Gastroesophageal sphincter (tissue), 4 donors: ENCODE results near the gene KLHL1. TPM values are rescaled to one million over a fixed set of nuclear protein-coding genes. Genes with fewer than 3 reads are reported as not detected.
"Not testable (repeated sequence)": the region's sequence is repeated elsewhere in the genome, so short reads cannot be mapped to it uniquely, and the experiment has no call there.

Experiments
- ATAC-seq: fragments of 150-250 bp; one replicate; pipeline ENCODE4 v1.9.1; 2016; ENCODE audit warnings: mild to moderate bottlenecking, moderate library complexity
- H3K27ac ChIP-seq, 4 donors: fragments of 200-600 bp; sonication (generic) in 3 of 4; 1 replicate in 3 of 4; 2 replicates in 1 of 4; pipeline ENCODE4 v1.5.1; 2016 to 2019
- H3K27me3 ChIP-seq: fragments of 200-600 bp; sonication (generic); one replicate; pipeline ENCODE4 v1.5.1; 2019
- H3K36me3 ChIP-seq, 2 donors: fragments of 200-600 bp; sonication (generic); one replicate each; pipeline ENCODE4 v1.5.1; 2019; ENCODE audit warnings: control low read depth in 1 of 2
- H3K4me1 ChIP-seq, 3 donors: fragments of 200-600 bp; sonication (generic); 1 replicate in 2 of 3; 2 replicates in 1 of 3; pipeline ENCODE4 v1.5.1; 2016 to 2019; ENCODE audit warnings: control low read depth in 2 of 3
- H3K4me3 ChIP-seq, 2 donors: fragments of 200-600 bp; sonication (generic); one replicate each; pipeline ENCODE4 v1.5.1; 2019; ENCODE audit warnings: mild to moderate bottlenecking in 1 of 2, moderate library complexity in 1 of 2
- H3K9me3 ChIP-seq, 3 donors: fragments of 200-600 bp; sonication (generic); one replicate each; pipeline ENCODE4 v1.5.1; 2017 to 2019; ENCODE audit warnings: control low read depth in 2 of 3
- EP300 ChIP-seq: sonication (generic); formaldehyde crosslinking; IDR thresholded peaks from one replicate; pipeline ENCODE4 v1.6.1; 2017; ENCODE audit warnings: antibody characterized with exemption, mild to moderate bottlenecking
- POLR2A ChIP-seq, 2 donors: fragments of 450-650 bp; IDR thresholded peaks; one replicate each; pipeline ENCODE4 v1.6.1; 2017; ENCODE audit warnings: antibody characterized with exemption in 2 of 2, mild to moderate bottlenecking in 2 of 2, moderate library complexity in 1 of 2
- POLR2AphosphoS5 ChIP-seq: sonication (generic); formaldehyde crosslinking; IDR thresholded peaks from one replicate; pipeline ENCODE4 v1.6.1; 2017; ENCODE audit warnings: antibody characterized with exemption
- WGBS, 2 donors: methylation state at CpG; one replicate each; pipeline ENCODE4 v1.1.5; 2018; ENCODE audit warnings: low coverage in 1 of 2; 5-methylcytosine and 5-hydroxymethylcytosine counted together
- total RNA-seq, 4 donors: library from RNA; depleted of rRNA; stranded (reverse); fragments of >200 nt; gene quantifications; one replicate each; pipeline ENCODE4 v1.1.0, GENCODE V29; 2016
- TF ChIP-seq, protein P1 (sequence below), 4 experiments: fragments of 200-600 bp in 2 of 4; fragments of 450-650 bp in 2 of 4; sonication (generic) in 1 of 4; IDR thresholded peaks; one replicate each; pipeline ENCODE4 v1.5.1; 2017 to 2019; ENCODE audit warnings: antibody characterized with exemption in 4 of 4, mild to moderate bottlenecking in 2 of 4, moderate library complexity in 2 of 4

The KLHL1 gene
- under 1 TPM in 1 of 4 donors, not detected in 3; 0.13 TPM for total RNA-seq

- H3K27me3 ChIP-seq: peaks cover 20% of the 10 kb centered on the region
- TF ChIP-seq, protein P1, sequence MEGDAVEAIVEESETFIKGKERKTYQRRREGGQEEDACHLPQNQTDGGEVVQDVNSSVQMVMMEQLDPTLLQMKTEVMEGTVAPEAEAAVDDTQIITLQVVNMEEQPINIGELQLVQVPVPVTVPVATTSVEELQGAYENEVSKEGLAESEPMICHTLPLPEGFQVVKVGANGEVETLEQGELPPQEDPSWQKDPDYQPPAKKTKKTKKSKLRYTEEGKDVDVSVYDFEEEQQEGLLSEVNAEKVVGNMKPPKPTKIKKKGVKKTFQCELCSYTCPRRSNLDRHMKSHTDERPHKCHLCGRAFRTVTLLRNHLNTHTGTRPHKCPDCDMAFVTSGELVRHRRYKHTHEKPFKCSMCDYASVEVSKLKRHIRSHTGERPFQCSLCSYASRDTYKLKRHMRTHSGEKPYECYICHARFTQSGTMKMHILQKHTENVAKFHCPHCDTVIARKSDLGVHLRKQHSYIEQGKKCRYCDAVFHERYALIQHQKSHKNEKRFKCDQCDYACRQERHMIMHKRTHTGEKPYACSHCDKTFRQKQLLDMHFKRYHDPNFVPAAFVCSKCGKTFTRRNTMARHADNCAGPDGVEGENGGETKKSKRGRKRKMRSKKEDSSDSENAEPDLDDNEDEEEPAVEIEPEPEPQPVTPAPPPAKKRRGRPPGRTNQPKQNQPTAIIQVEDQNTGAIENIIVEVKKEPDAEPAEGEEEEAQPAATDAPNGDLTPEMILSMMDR (IDR thresholded peaks at IDR 0.05): no peak
- no peak for TF ChIP-seq POLR2A (IDR thresholded peaks at IDR 0.05)
- TF ChIP-seq POLR2AphosphoS5: no peak
- no peak for TF ChIP-seq EP300
- 56 to 63% methylated on average over 16 to 18 of the region's 18 CpGs for WGBS, 2 donors
- no peaks in the 10 kb centered on the region for H3K9me3 ChIP-seq
- H3K4me3 ChIP-seq: no peak within 1 kb of the TSS
- H3K4me1 ChIP-seq: no peaks in the 10 kb centered on the region
- no peaks in the 10 kb centered on the region for H3K36me3 ChIP-seq
- no peak for ATAC-seq
- no peak within 1 kb of the TSS for H3K27ac ChIP-seq
Measured at GRCh38 chr13:70108356-70109105, at the start of gene KLHL1. TSS of gene KLHL1 (minus strand) at chr13:70108452. CDS start at chr13:70107699, 753 bp downstream.

- not testable (repeated sequence) for ATAC-seq, H3K27ac ChIP-seq, H3K27me3 ChIP-seq, H3K4me1 ChIP-seq, H3K9me3 ChIP-seq, H3K36me3 ChIP-seq, H3K4me3 ChIP-seq
- 80 to 95% methylated on average over 1 to 8 of the region's 12 CpGs for WGBS, 2 donors
Measured at GRCh38 chr13:70142658-70143057, 34.4 kb upstream of the KLHL1 start.

DNA sequence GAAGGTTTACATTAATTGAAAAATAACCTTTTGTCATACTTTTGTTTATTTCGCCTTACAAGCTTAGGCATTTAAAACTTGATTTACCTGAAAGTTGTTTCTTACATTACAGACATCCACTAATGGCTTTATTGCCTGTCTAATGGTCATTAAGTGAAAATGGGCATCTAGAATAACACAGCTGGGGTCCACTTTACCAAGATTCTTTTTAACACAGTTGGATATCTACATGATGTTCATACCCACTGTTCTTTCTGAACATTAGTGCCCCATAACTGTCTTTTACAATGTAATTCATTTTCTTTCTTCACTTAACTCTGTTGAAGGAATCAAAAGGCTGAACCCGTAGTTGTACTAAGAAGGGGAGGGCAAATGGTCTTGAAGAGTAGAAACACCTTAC, 19.8 kb upstream of the KLHL1 start:
- no peak for ATAC-seq
- H3K27ac ChIP-seq: no peak overlapping the region
- TF ChIP-seq POLR2AphosphoS5: no peak
- TF ChIP-seq, protein P1 (IDR thresholded peaks at IDR 0.05): no peak
- no peak for TF ChIP-seq EP300
- no peak for TF ChIP-seq POLR2A (IDR thresholded peaks at IDR 0.05)
- no peaks in the 10 kb centered on the region for H3K9me3 ChIP-seq
- WGBS, 2 donors: 52 to 91% methylated on average over 2 of the region's 2 CpGs
- no peaks in the 10 kb centered on the region for H3K36me3 ChIP-seq
- no peaks in the 10 kb centered on the region for H3K4me1 ChIP-seq
- H3K4me3 ChIP-seq: no peak overlapping the region
- H3K27me3 ChIP-seq: no peaks in the 10 kb centered on the region

GRCh38 chr13:70125693-70126092, 17.4 kb upstream of the KLHL1 start:
- H3K4me3 ChIP-seq: no peak overlapping the region
- no peaks in the 10 kb centered on the region for H3K27me3 ChIP-seq
- ATAC-seq: no peak
- TF ChIP-seq POLR2AphosphoS5 (no peak), POLR2A (IDR thresholded peaks at IDR 0.05) (no peak), EP300 (no peak)
- TF ChIP-seq, protein P1 (IDR thresholded peaks at IDR 0.05): no peak
- no peaks in the 10 kb centered on the region for H3K4me1 ChIP-seq
- no peaks in the 10 kb centered on the region for H3K36me3 ChIP-seq
- 88 to 92% methylated on average over 2 to 3 of the region's 5 CpGs for WGBS, 2 donors
- H3K9me3 ChIP-seq: no peaks in the 10 kb centered on the region
- no peak overlapping the region for H3K27ac ChIP-seq

GRCh38 chr13:70117338-70117905, 9.2 kb upstream of the KLHL1 start:
- no peak overlapping the region for H3K4me3 ChIP-seq
- no peaks in the 10 kb centered on the region for H3K27me3 ChIP-seq
- no peak for ATAC-seq
- no peaks in the 10 kb centered on the region for H3K36me3 ChIP-seq
- 38% methylated on average over 2 of the region's 2 CpGs for WGBS, 2 donors
- no peak overlapping the region for H3K27ac ChIP-seq
- no peaks in the 10 kb centered on the region for H3K4me1 ChIP-seq
- no peaks in the 10 kb centered on the region for H3K9me3 ChIP-seq
- TF ChIP-seq POLR2AphosphoS5 (no peak), POLR2A (IDR thresholded peaks at IDR 0.05) (no peak)
